Measurements from ENCODE around the gene VEGFC.

VEGFC gene

DNA sequence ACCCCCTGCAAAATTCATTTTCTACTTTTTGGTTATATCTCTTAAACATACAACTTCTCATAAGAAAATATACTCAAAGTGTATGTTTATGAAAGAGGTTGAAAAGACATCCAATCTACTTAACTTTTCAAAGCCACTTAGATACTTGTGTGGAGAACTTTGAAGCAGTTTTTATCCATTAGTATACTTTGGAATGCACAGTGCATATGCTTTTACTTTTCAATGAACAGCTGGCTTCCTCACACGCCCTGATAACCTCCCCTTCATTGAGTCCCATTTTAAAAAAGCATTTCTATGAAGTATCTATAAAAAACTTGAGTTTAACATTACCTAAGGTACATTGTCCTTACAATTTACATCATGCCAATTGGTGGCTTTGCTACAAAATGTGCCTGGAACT lies 73.8 kb downstream of the VEGFC start:
- H3K9ac ChIP-seq (ENCODE audit: low read depth in 1 of 2, low read length in 2 of 2), result no peak overlapping the region
- no peaks in the 10 kb centered on the region for H3K36me3 ChIP-seq (ENCODE audit: control insufficient read depth in 2 of 2, insufficient read depth in 2 of 2, low read length in 2 of 2)
- no peaks in the 10 kb centered on the region for H3K27me3 ChIP-seq (ENCODE audit: control insufficient read depth in 2 of 2, insufficient read depth in 2 of 2, low read length in 2 of 2)
- no peaks in the 10 kb centered on the region for H3K9me3 ChIP-seq (ENCODE audit: control insufficient read depth in 2 of 2, low read length in 2 of 2)
- no peaks in the 10 kb centered on the region for H3K4me1 ChIP-seq (ENCODE audit: control insufficient read depth in 2 of 2, insufficient read depth in 2 of 2, low read length in 2 of 2)
- no peak overlapping the region for H3K4me3 ChIP-seq (ENCODE audit: low read length in 2 of 2)
- H3K27ac ChIP-seq (ENCODE audit: low read depth in 2 of 2, low read length in 2 of 2), result no peak overlapping the region

DNA sequence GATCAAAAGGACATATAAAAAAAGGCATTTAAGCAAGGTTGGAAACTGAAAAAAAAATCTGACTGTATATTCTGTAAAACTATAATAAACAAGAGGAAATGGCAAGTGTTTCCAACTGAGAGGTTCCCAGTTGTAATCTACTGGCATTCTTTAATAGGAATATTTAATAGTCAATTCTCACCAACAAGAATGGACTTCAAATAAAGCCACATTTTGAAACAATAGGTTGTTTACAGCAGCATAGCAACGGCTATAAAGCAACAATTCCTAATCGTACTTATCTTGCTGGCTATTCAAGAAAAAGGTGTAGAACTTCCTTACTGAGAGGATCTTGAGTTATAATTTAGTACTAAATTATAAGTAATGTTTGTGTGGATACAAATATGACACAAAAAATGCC lies 75.5 kb downstream of the VEGFC start:
- H3K4me3 ChIP-seq (ENCODE audit: low read length in 2 of 2), result no peak overlapping the region
- no peaks in the 10 kb centered on the region for H3K36me3 ChIP-seq (ENCODE audit: control insufficient read depth in 2 of 2, insufficient read depth in 2 of 2, low read length in 2 of 2)
- no peaks in the 10 kb centered on the region for H3K9me3 ChIP-seq (ENCODE audit: control insufficient read depth in 2 of 2, low read length in 2 of 2)
- no peaks in the 10 kb centered on the region for H3K4me1 ChIP-seq (ENCODE audit: control insufficient read depth in 2 of 2, insufficient read depth in 2 of 2, low read length in 2 of 2)
- no peak overlapping the region for H3K9ac ChIP-seq (ENCODE audit: low read depth in 1 of 2, low read length in 2 of 2)
- no peak overlapping the region for H3K27ac ChIP-seq (ENCODE audit: low read depth in 2 of 2, low read length in 2 of 2)
- no peaks in the 10 kb centered on the region for H3K27me3 ChIP-seq (ENCODE audit: control insufficient read depth in 2 of 2, insufficient read depth in 2 of 2, low read length in 2 of 2)

- no peaks in the 10 kb centered on the region for H3K9me3 ChIP-seq (ENCODE audit: control insufficient read depth in 2 of 2, low read length in 2 of 2)
- no peaks in the 10 kb centered on the region for H3K27me3 ChIP-seq (ENCODE audit: control insufficient read depth in 2 of 2, insufficient read depth in 2 of 2, low read length in 2 of 2)
- H3K9ac ChIP-seq (ENCODE audit: low read depth in 1 of 2, low read length in 2 of 2), result no peak overlapping the region
- H3K4me1 ChIP-seq (ENCODE audit: control insufficient read depth in 2 of 2, insufficient read depth in 2 of 2, low read length in 2 of 2), result no peaks in the 10 kb centered on the region
- H3K27ac ChIP-seq (ENCODE audit: low read depth in 2 of 2, low read length in 2 of 2), result no peak overlapping the region
- H3K36me3 ChIP-seq (ENCODE audit: control insufficient read depth in 2 of 2, insufficient read depth in 2 of 2, low read length in 2 of 2), result no peaks in the 10 kb centered on the region
- no peak overlapping the region for H3K4me3 ChIP-seq (ENCODE audit: low read length in 2 of 2)
Observed at GRCh38 chr4:176709417-176709816, 83.3 kb downstream of the VEGFC start.

DNA sequence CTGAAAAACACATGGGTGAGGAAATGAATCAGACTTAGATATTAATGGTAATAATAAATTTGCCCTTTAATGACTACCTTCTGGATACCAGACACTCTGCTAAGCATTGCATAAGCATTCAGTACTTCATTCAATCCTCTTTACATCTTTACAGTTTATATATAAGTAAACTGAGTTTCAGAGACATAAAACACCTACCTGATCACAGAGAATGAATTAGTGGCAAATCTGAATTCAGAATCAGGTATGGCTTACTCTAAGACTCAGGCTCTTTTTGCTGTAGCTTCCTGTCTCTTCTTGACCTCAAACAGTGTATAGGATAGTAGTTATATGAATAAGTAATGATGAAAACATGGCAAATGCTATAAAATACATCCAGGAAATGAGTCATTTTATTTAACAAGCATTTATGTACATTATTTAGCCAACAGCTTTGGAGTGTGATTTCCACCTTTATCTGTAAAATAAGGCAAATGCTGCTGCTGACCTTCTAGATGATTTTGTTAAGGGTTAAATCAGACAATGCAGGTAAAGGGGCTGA lies 83.9 kb downstream of the VEGFC start:
- no peaks in the 10 kb centered on the region for H3K4me1 ChIP-seq (ENCODE audit: control insufficient read depth in 2 of 2, insufficient read depth in 2 of 2, low read length in 2 of 2)
- no peak overlapping the region for H3K4me3 ChIP-seq (ENCODE audit: low read length in 2 of 2)
- H3K36me3 ChIP-seq (ENCODE audit: control insufficient read depth in 2 of 2, insufficient read depth in 2 of 2, low read length in 2 of 2), result no peaks in the 10 kb centered on the region
- H3K27ac ChIP-seq (ENCODE audit: low read depth in 2 of 2, low read length in 2 of 2), result no peak overlapping the region
- no peak overlapping the region for H3K9ac ChIP-seq (ENCODE audit: low read depth in 1 of 2, low read length in 2 of 2)
- H3K9me3 ChIP-seq (ENCODE audit: control insufficient read depth in 2 of 2, low read length in 2 of 2), result no peaks in the 10 kb centered on the region
- no peaks in the 10 kb centered on the region for H3K27me3 ChIP-seq (ENCODE audit: control insufficient read depth in 2 of 2, insufficient read depth in 2 of 2, low read length in 2 of 2)

- no peak overlapping the region for H3K27ac ChIP-seq (ENCODE audit: low read depth in 2 of 2, low read length in 2 of 2)
- H3K4me1 ChIP-seq (ENCODE audit: control insufficient read depth in 2 of 2, insufficient read depth in 2 of 2, low read length in 2 of 2), result no peaks in the 10 kb centered on the region
- H3K4me3 ChIP-seq (ENCODE audit: low read length in 2 of 2), result no peak overlapping the region
- no peaks in the 10 kb centered on the region for H3K36me3 ChIP-seq (ENCODE audit: control insufficient read depth in 2 of 2, insufficient read depth in 2 of 2, low read length in 2 of 2)
- H3K9me3 ChIP-seq (ENCODE audit: control insufficient read depth in 2 of 2, low read length in 2 of 2), result no peaks in the 10 kb centered on the region
- no peaks in the 10 kb centered on the region for H3K27me3 ChIP-seq (ENCODE audit: control insufficient read depth in 2 of 2, insufficient read depth in 2 of 2, low read length in 2 of 2)
- no peak overlapping the region for H3K9ac ChIP-seq (ENCODE audit: low read depth in 1 of 2, low read length in 2 of 2)
Observed at GRCh38 chr4:176690716-176691115, 102.0 kb downstream of the VEGFC start.

DNA sequence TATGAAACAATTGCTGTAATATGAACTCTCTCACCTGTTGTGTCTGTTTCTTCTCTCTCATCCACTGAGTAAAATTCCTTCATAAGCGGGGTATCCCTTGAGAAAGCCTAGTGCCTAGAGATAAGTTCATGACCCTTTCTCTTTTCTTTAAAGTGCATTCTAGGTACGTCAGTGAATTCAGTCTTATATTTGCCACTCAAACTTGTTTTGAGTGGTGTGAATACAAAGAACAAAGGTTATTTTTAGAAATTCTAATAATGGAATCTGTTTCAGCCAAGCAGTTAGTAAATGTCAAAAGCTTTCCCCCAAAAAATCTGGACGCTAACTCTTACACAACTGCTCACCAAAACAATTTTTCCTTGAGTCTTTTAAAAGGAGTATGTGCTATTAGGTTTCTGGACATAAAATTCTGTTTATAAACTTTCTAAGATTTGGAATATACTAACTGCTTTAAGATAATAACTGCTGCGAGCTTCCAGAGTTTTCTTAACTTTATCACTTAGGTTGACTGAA lies 112.0 kb downstream of the VEGFC start:
- Histone ChIP-seq H3K27ac (ENCODE audit: low read depth in 2 of 2, low read length in 2 of 2) (no peak overlapping the region), H3K27me3 (ENCODE audit: control insufficient read depth in 2 of 2, insufficient read depth in 2 of 2, low read length in 2 of 2) (no peaks in the 10 kb centered on the region), H3K9ac (ENCODE audit: low read depth in 1 of 2, low read length in 2 of 2) (no peak overlapping the region), H3K36me3 (ENCODE audit: control insufficient read depth in 2 of 2, insufficient read depth in 2 of 2, low read length in 2 of 2) (no peaks in the 10 kb centered on the region), H3K9me3 (ENCODE audit: control insufficient read depth in 2 of 2, low read length in 2 of 2) (peaks cover 0 to 2% of the 10 kb centered on the region in 2 donors), H3K4me3 (ENCODE audit: low read length in 2 of 2) (no peak overlapping the region), H3K4me1 (ENCODE audit: control insufficient read depth in 2 of 2, insufficient read depth in 2 of 2, low read length in 2 of 2) (no peaks in the 10 kb centered on the region)

- Histone ChIP-seq H3K4me3 (ENCODE audit: low read length in 2 of 2) (no peak overlapping the region), H3K27me3 (ENCODE audit: control insufficient read depth in 2 of 2, insufficient read depth in 2 of 2, low read length in 2 of 2) (no peaks in the 10 kb centered on the region), H3K36me3 (ENCODE audit: control insufficient read depth in 2 of 2, insufficient read depth in 2 of 2, low read length in 2 of 2) (no peaks in the 10 kb centered on the region), H3K9ac (ENCODE audit: low read depth in 1 of 2, low read length in 2 of 2) (no peak overlapping the region), H3K27ac (ENCODE audit: low read depth in 2 of 2, low read length in 2 of 2) (no peak overlapping the region), H3K4me1 (ENCODE audit: control insufficient read depth in 2 of 2, insufficient read depth in 2 of 2, low read length in 2 of 2) (no peaks in the 10 kb centered on the region), H3K9me3 (ENCODE audit: control insufficient read depth in 2 of 2, low read length in 2 of 2) (peaks cover 0 to 2% of the 10 kb centered on the region in 2 donors)
Observed at GRCh38 chr4:176676901-176677300, 115.8 kb downstream of the VEGFC start.

DNA sequence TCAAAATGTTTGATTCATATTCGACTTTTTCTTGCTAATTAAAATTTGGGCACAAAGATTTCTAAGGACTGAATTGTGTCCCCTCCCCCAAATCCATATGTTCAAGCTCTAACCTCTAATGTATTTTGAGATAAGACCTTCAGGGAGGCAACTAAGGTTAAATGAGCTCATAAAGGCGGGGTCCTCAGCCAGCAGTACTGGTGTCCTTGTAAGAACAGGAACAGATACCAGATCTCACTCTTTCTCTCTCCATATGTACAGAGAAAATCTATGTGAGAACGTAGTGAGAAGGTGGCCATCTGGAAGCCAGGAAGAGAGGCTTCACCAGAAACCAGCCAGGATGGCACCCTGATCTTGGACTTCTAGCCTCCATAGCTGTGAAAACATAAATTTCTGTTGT lies 116.9 kb downstream of the VEGFC start:
- Histone ChIP-seq H3K36me3 (ENCODE audit: control insufficient read depth in 2 of 2, insufficient read depth in 2 of 2, low read length in 2 of 2) (no peaks in the 10 kb centered on the region), H3K27ac (ENCODE audit: low read depth in 2 of 2, low read length in 2 of 2) (no peak overlapping the region), H3K4me1 (ENCODE audit: control insufficient read depth in 2 of 2, insufficient read depth in 2 of 2, low read length in 2 of 2) (no peaks in the 10 kb centered on the region), H3K4me3 (ENCODE audit: low read length in 2 of 2) (no peak overlapping the region), H3K27me3 (ENCODE audit: control insufficient read depth in 2 of 2, insufficient read depth in 2 of 2, low read length in 2 of 2) (no peaks in the 10 kb centered on the region), H3K9ac (ENCODE audit: low read depth in 1 of 2, low read length in 2 of 2) (no peak overlapping the region), H3K9me3 (ENCODE audit: control insufficient read depth in 2 of 2, low read length in 2 of 2) (peaks cover 0 to 2% of the 10 kb centered on the region in 2 donors)

DNA sequence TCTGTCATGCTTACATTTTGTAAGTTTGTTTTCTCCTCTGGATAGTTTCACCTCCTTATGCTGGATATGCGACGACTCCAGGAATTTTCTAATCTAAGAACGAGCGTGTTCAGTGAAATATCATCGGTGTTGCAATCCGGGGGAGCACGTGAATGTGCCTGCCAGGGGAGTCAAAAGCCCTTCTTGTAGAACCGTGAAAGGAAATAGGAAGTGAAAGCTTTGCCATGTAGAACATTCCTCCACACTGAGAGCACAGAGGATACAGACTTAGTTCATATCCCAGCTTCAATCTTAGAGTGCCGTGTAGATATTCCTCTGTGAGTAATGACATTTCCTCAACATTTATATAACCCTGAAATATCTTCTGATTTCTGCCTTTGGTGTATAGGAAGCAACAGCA lies 121.2 kb downstream of the VEGFC start:
- Histone ChIP-seq H3K4me1 (ENCODE audit: control insufficient read depth in 2 of 2, insufficient read depth in 2 of 2, low read length in 2 of 2) (no peaks in the 10 kb centered on the region), H3K9ac (ENCODE audit: low read depth in 1 of 2, low read length in 2 of 2) (no peak overlapping the region), H3K4me3 (ENCODE audit: low read length in 2 of 2) (no peak overlapping the region), H3K27me3 (ENCODE audit: control insufficient read depth in 2 of 2, insufficient read depth in 2 of 2, low read length in 2 of 2) (no peaks in the 10 kb centered on the region), H3K36me3 (ENCODE audit: control insufficient read depth in 2 of 2, insufficient read depth in 2 of 2, low read length in 2 of 2) (no peaks in the 10 kb centered on the region), H3K27ac (ENCODE audit: low read depth in 2 of 2, low read length in 2 of 2) (no peak overlapping the region), H3K9me3 (ENCODE audit: control insufficient read depth in 2 of 2, low read length in 2 of 2) (peaks cover 0 to under 1% of the 10 kb centered on the region in 2 donors)

GRCh38 chr4:176668324-176668723 lies 124.4 kb downstream of the VEGFC start:
- no peaks in the 10 kb centered on the region for H3K9me3 ChIP-seq (ENCODE audit: control insufficient read depth in 2 of 2, low read length in 2 of 2)
- no peak overlapping the region for H3K9ac ChIP-seq (ENCODE audit: low read depth in 1 of 2, low read length in 2 of 2)
- H3K4me3 ChIP-seq (ENCODE audit: low read length in 2 of 2), result no peak overlapping the region
- H3K27ac ChIP-seq (ENCODE audit: low read depth in 2 of 2, low read length in 2 of 2), result no peak overlapping the region
- no peaks in the 10 kb centered on the region for H3K27me3 ChIP-seq (ENCODE audit: control insufficient read depth in 2 of 2, insufficient read depth in 2 of 2, low read length in 2 of 2)
- no peaks in the 10 kb centered on the region for H3K36me3 ChIP-seq (ENCODE audit: control insufficient read depth in 2 of 2, insufficient read depth in 2 of 2, low read length in 2 of 2)
- no peaks in the 10 kb centered on the region for H3K4me1 ChIP-seq (ENCODE audit: control insufficient read depth in 2 of 2, insufficient read depth in 2 of 2, low read length in 2 of 2)

- no peaks in the 10 kb centered on the region for H3K9me3 ChIP-seq (ENCODE audit: control insufficient read depth in 2 of 2, low read length in 2 of 2)
- no peak overlapping the region for H3K9ac ChIP-seq (ENCODE audit: low read depth in 1 of 2, low read length in 2 of 2)
Observed at GRCh38 chr4:176664964-176665363, 127.8 kb downstream of the VEGFC start.

More at GRCh38 chr4:176664964-176665363, 127.8 kb downstream of the VEGFC start:
- H3K36me3 ChIP-seq (ENCODE audit: control insufficient read depth in 2 of 2, insufficient read depth in 2 of 2, low read length in 2 of 2), result no peaks in the 10 kb centered on the region
- no peak overlapping the region for H3K27ac ChIP-seq (ENCODE audit: low read depth in 2 of 2, low read length in 2 of 2)
- no peaks in the 10 kb centered on the region for H3K4me1 ChIP-seq (ENCODE audit: control insufficient read depth in 2 of 2, insufficient read depth in 2 of 2, low read length in 2 of 2)
- H3K27me3 ChIP-seq (ENCODE audit: control insufficient read depth in 2 of 2, insufficient read depth in 2 of 2, low read length in 2 of 2), result no peaks in the 10 kb centered on the region
- H3K4me3 ChIP-seq (ENCODE audit: low read length in 2 of 2), result no peak overlapping the region

All from mucosa of rectum (tissue), 2 donors.